GM10266 (cell line): ENCODE measurements around the gene CTCF.

ENCODE experiments used
- DNase-seq: peaks from one replicate; pipeline ENCODE4 v3.0.0; 2012; ENCODE audit errors: extremely low spot score
- CTCF ChIP-seq: IDR thresholded peaks from 2 replicates; pipeline ENCODE4 v1.5.1; 2012; ENCODE audit warnings: mild to moderate bottlenecking, low read depth; ENCODE audit not compliant: control insufficient read depth, insufficient read depth; ENCODE audit errors: missing control alignments

The CTCF gene

GRCh38 chr16:67541391-67542263, 20.7 kb upstream of the CTCF start:
- no peak for TF ChIP-seq CTCF
- no peak for DNase-seq

- DNase-seq, result peak; percentile 82
- TF ChIP-seq CTCF, result no peak
These were observed 19.9 kb upstream of the CTCF start for GRCh38 chr16:67542464-67542863.

GRCh38 chr16:67543036-67543435, 19.3 kb upstream of the CTCF start:
- no peak for TF ChIP-seq CTCF
- no peak for DNase-seq

GRCh38 chr16:67543582-67543981, 18.7 kb upstream of the CTCF start:
- no peak for DNase-seq
- no peak for TF ChIP-seq CTCF

- TF ChIP-seq CTCF, result peak; percentile 8
- no peak for DNase-seq
These were observed 17.9 kb upstream of the CTCF start for GRCh38 chr16:67544329-67544841.

- DNase-seq, result no peak
- TF ChIP-seq CTCF, result no peak
These were observed 17.3 kb upstream of the CTCF start for GRCh38 chr16:67544844-67545664.
